Measurements from ENCODE around the gene MIER3.

Gene MIER3

DNA sequence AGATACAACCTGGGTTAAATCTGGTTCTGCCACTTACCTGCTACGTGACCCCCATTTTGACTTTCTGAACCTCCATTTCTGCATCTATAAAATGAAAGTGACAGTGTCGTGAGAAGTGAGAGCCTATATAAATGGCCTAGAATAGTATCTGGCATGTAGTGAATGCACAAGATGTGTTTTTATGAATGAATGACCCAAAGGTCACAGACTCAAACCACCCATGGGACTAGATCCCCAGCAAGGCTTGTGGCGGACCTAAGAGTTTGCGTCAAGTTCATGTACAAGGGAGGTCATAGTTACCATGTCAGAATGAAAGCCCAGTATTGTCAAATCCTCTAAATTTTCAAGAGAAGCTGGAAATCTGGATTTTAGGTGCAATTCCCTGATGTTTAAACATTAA lies 53.7 kb downstream of the MIER3 start:
- DNase-seq (ENCODE audit: low spot score): no peak

DNA sequence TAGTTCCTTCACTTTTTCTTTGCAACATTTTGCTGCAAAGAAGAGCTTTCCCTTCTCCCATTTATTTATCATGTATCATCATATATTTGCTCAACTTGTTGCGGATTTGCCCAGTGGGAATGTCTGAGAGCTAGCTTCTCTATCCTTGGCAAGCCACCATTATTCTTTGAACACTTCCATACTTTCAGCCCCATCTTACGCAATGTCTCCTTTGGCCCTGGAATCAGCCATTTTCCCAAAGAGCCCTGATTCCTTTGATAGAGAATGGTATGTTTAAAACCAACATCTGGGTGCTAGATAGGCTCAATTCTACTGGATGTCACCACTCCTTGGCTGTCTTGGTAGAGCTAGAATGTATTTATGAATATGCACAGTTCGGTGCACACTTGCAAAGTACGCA lies 55.2 kb downstream of the MIER3 start:
- no peak for DNase-seq (ENCODE audit: low spot score)

GRCh38 chr5:56893251-56893951 lies 58.5 kb downstream of the MIER3 start:
- no peak for DNase-seq (ENCODE audit: low spot score)

- DNase-seq (ENCODE audit: low spot score): no peak
Observed at GRCh38 chr5:56881571-56881970, 70.4 kb downstream of the MIER3 start.

DNA sequence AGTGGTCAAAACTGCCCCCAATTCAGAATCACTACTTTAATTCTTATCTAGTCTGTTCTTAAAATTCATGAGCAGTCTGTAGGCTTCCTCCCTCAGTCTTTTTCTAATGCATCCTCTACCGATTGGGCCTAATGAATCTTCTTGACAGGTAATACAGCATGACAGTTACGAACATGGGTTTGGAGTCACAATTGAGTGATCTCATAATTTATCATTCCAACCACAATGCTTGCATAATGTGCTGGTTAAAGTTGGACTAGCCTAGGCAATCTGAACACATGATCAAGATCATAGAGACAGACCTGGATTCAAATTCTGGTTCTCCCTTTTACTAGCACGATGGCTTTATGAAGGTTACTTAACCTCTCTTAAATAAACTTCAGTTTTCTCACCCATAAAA lies 75.6 kb downstream of the MIER3 start:
- no peak for DNase-seq (ENCODE audit: low spot score)

DNA sequence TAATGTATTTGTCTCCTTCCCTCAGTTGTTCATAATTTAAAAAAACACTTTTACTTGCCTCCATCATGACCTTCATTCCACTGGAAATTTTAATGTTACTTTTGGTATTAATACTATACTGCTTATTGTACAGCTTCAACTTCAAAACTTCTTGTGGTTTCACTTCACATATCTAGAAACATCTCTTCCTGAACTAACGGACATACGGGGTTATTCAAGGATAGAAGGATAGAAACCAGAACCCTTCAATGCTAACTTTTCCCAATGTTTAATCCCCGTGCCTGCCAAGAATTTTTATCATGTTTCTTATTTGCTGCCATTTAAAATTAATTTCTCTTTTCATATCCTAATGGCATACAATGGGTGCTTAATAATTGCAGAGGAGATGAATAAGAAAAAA lies 78.9 kb downstream of the MIER3 start:
- no peak for DNase-seq (ENCODE audit: low spot score)

- no peak for DNase-seq (ENCODE audit: low spot score)
Observed at GRCh38 chr5:56871777-56872176, 80.1 kb downstream of the MIER3 start.

Data from iPS-NIHi11 (cell line).